NCI-H1417 treated with DMSO at 0.1 percent for 48 hours (cell line): Measurements from ENCODE around the gene CCL20.
"Not testable (repeated sequence)": the region's sequence is repeated elsewhere in the genome, so short reads cannot be mapped to it uniquely, and the experiment has no call there.

Source experiments
- DNase-seq: peaks from one replicate; lab custom pipeline; 2025; lab: John Stamatoyannopoulos, UW

The CCL20 gene, protein sequence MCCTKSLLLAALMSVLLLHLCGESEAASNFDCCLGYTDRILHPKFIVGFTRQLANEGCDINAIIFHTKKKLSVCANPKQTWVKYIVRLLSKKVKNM

DNA sequence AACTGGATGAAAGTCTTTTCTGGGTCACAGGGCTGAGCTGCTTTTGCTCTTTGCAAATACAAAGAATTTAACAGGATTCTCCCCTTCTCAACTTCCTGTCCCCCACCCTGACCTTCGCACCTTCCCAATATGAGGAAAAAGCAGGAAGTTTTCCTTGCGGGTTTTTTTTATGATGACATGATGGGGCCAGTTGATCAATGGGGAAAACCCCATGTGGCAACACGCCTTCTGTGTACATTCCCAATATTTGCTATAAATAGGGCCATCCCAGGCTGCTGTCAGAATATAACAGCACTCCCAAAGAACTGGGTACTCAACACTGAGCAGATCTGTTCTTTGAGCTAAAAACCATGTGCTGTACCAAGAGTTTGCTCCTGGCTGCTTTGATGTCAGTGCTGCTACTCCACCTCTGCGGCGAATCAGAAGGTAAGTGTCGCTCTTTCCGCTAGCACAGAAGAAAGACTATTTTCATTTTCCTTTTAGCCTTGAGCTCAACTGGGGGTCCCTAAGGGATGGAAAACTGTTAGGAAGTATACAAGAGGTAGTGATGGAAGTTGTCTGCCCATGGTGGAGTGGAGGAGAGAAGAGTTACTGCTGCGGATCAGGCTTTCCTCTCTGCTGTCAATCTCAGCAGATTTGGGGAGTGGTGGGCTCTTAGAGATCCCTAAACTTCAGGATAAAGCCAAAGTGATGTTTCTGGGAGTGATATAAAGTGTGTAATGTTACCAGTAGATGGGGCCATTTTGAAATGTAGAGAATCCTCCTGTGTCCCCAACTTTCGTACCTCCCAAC is at the start of gene CCL20:
Gene CCL20 (plus strand): TSS at position 281 of the 792 bp plus-strand sequence. CDS start 70 bp downstream, at position 351.
- no peak for DNase-seq

- DNase-seq, result no peak
Measured at GRCh38 chr2:227765788-227766372, 47.8 kb upstream of the CCL20 start.

DNA sequence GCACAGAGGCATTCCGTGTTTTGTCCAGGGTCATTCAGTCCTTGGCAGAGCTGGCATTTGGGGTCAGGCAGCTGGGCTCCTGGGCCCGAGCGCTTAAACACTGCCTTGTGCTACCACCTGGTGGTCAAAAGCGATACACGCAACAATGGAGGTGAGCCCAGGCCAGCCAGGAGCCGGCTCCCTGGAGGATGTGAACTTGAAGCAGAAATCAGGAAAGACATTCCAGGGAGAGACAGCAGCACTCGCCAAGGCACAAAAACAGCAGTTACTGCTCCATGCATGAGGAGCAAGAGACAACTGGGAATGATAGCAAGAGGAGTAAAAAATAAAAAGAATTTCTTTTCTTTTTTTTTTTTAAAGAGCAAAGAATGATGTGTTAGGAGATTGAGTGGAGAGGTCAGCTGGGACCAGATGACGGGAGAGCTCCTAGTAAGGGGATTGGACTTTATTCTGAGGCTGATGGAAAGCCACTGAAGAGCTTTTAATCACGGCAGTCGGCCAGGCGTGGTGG is 47.2 kb upstream of the CCL20 start:
- no peak for DNase-seq

DNA sequence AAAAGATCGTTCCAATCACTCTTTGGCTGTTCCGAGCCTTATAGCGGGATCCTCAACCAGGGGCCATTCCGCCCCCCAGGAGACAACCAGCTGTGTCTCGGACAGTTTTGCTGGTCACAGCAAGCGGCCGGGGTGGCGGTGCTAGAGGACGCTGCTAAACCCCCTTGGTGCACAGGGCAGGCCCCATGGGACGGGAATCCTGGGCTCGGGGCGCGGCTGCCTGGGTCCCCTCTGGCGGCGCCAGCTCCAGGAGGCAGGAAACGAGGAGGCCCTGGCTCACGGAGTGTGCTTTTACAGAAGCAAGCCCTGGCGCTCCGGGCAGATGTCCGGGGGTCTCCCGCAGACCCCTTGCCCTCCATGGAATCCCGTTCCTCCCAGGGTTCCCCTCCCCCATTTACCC is 45.8 kb upstream of the CCL20 start:
- no peak for DNase-seq

GRCh38 chr2:227772197-227772661 is 41.4 kb upstream of the CCL20 start:
- no peak for DNase-seq

DNA sequence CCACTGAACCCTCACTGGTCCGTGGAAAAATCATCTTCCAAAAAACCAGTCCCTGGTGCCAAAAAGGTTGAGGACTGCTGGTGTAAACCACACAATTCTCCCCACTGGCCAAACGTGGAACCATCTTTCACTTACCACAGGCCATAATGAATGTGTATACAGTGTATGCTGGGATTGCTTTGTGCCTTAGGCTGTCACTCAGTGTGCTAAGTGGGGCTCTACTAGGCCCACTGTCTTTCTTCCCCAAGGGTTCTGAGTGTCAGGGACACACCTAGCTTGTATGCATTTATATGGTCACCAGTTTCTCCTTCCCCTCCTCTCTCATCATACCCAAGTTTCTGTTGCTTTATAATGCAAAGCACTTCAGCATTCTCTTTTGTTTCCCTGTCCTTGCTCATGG is 40.7 kb upstream of the CCL20 start:
- DNase-seq, result no peak

DNA sequence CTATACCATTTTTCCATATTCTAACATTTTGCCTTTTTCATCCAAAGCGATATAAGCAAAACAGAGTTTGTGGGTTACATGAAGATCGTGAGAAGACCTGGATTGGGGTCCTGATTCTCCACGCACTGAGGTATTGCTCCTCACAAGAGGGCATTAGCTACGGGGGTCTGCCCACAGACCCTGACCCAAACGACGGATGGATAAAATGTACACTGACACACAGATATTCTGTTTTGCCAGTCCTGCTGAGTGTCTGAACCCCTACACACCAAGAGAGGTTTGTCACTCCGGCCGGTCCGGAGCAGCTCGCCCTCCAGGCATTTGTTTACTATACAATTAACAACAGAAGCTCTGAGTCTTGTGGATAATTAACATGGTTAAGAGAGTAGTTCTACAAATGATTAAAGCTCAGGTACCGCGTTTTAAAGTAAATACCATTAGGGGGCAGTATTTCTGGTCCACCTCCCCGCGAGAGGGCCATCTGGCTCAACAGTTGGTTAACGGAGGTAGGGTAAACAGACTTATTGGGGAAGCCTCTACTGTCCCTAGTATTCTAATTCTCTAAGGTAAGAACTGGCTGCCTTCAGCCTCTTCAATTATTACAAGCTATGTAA is 39.5 kb upstream of the CCL20 start:
- no peak for DNase-seq

GRCh38 chr2:227774895-227775842 is 38.5 kb upstream of the CCL20 start:
- no peak for DNase-seq

- no peak for DNase-seq
Measured at GRCh38 chr2:227780981-227781615, 32.5 kb upstream of the CCL20 start.

DNA sequence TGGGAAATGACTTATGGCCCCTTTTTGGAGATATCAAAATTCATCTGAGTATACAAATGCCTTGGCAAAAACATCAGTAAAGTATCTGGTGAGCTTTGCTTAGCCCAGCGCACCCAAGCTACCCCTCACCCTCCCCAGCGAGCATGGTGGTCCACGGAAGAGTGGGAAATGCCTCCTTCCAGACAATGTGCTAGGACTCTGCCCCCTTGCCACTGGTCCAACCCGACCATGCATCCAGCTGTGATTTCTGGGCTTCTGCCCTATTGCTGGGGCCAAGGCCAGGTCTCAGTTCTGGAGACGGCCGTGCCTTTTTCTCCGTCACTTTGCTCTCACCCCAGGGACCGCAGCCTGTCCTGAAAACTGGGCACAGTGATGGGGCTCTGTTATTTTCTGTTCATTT is 31.8 kb upstream of the CCL20 start:
- DNase-seq, result no peak

GRCh38 chr2:227782804-227783203 is 30.8 kb upstream of the CCL20 start:
- no peak for DNase-seq

DNA sequence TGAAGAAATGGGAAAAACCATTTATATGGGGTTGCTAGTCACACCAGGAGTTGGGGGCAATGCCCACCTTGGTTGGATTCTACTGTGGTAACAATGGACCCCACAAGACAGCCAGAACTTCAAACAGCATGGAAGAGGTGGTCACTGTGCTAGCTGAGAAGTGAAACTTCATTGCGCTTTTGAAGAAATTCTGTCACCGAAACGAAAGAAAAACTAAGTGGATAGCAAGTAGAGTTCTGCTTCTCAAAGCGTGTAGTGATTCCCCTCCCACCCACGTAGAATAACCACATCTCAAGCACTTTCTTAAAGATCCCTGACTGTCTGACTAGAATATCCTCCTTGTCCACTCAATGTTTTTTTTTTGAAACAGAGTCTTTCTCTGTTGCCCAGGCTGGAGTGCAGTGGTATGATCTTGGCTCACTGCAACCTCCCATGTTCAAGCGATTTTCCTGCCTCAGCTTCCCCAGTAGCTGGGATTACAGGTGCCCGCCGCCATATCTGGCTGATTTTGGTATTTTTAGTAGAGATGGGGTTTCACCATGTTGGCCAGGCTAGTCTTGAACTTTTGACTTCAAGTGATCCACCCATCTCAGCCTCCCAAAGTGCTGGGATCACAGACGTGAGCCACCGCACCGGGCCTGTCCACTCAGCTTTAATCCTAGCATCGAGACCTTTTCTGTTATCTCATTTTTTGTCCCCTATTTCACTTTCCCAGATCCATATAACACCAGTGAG is 30.1 kb upstream of the CCL20 start:
- no peak for DNase-seq

DNA sequence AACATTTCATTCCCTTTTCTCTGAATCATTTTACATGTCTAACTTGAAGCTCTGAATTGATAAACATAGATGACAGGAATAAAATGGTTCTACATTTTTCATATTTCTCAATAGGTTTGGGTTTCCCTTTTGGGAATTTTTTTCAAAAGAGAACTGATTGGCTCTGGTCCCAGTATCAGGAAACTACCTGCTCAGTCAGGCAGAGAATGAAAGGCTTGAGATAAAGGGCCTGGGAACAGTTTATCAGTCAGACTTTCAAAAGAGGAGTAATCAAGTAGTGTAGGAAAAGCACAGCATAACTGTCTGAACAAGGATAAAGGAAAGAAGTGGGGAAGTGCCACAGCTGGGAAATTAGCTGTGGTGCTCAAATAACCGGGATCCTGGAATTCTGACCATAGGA is 28.3 kb upstream of the CCL20 start:
- no peak for DNase-seq

DNA sequence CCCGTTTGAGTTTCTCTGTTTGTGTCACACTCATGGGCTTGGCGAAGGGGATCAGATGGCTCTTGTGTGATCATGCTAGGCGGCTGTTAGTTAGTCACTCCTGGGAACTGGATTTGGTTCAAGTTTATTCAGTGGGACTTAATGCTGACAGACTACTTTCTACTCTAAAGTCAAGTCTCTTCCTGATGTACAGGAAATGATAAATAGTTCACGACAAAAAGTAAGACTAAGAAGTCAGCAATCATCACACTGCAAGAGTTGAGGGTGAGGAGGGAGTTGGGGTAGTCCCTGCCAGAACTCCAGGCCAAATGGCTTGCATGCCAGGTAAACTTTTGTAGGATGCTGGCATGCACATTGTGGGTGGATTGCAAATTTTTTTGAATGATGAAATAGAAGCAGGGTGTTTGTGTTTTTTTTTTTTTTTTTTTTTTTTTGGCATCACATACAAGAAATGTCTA is 25.1 kb upstream of the CCL20 start:
- DNase-seq, result no peak

GRCh38 chr2:227789803-227790202 is 23.8 kb upstream of the CCL20 start:
- no peak for DNase-seq

- no peak for DNase-seq
Measured at GRCh38 chr2:227793148-227793712, 20.4 kb upstream of the CCL20 start.

GRCh38 chr2:227796045-227796711 is 17.5 kb upstream of the CCL20 start:
- no peak for DNase-seq

GRCh38 chr2:227796768-227797167 is 16.9 kb upstream of the CCL20 start:
- not testable (repeated sequence) for DNase-seq

- DNase-seq, result no peak
Measured at GRCh38 chr2:227799202-227799601, 14.4 kb upstream of the CCL20 start.
